Measurements from ENCODE around the gene MAP3K19. TPM values are rescaled to one million over a fixed set of nuclear protein-coding genes. Genes with fewer than 3 reads are reported as not detected.
A peak's percentile ranks its signal among the peaks of the same experiment; 100 is the strongest.

The MAP3K19 gene, protein sequence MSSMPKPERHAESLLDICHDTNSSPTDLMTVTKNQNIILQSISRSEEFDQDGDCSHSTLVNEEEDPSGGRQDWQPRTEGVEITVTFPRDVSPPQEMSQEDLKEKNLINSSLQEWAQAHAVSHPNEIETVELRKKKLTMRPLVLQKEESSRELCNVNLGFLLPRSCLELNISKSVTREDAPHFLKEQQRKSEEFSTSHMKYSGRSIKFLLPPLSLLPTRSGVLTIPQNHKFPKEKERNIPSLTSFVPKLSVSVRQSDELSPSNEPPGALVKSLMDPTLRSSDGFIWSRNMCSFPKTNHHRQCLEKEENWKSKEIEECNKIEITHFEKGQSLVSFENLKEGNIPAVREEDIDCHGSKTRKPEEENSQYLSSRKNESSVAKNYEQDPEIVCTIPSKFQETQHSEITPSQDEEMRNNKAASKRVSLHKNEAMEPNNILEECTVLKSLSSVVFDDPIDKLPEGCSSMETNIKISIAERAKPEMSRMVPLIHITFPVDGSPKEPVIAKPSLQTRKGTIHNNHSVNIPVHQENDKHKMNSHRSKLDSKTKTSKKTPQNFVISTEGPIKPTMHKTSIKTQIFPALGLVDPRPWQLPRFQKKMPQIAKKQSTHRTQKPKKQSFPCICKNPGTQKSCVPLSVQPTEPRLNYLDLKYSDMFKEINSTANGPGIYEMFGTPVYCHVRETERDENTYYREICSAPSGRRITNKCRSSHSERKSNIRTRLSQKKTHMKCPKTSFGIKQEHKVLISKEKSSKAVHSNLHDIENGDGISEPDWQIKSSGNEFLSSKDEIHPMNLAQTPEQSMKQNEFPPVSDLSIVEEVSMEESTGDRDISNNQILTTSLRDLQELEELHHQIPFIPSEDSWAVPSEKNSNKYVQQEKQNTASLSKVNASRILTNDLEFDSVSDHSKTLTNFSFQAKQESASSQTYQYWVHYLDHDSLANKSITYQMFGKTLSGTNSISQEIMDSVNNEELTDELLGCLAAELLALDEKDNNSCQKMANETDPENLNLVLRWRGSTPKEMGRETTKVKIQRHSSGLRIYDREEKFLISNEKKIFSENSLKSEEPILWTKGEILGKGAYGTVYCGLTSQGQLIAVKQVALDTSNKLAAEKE (N-terminal part only)
- polyA plus RNA-seq (not detected in 3 replicates), polyA minus RNA-seq (not detected in 3 replicates)
- polyA plus RNA-seq (2011; ENCODE audit: low read depth), result not detected
- polyA plus RNA-seq (2011; cell fraction: cytosol; rRNA removed), result not detected in 2 replicates
- not detected in 2 replicates for polyA plus RNA-seq (2011; cell fraction: nucleus; rRNA removed)
- polyA plus RNA-seq (2012; ENCODE audit: low replicate concordance), result 0.08 TPM in 1 of 2 replicates, not detected in the other
- polyA minus RNA-seq (2011; cell fraction: cytosol; rRNA and poly(A)+ RNA removed), result not detected
- not detected in 2 replicates for polyA minus RNA-seq (2011; cell fraction: nucleus; rRNA and poly(A)+ RNA removed)

DNA sequence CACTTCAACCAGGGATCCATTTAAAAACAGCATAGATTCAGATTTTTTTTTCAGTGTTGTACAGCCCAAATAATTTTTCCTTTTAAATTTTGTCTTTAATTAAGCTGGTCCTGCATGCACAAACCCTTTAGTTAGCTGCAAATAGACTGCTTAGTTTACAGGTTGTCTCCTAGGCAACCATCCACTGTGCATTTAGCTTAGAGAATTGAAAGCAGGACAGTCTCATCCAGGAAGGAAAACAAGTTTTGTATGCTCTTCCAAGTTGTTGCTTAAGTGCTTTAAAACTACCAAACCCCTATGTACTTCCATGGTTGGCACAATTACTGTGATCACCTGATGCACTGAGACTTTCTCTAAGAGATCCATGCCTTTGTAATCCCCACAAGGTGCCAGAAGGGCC lies at the start of gene MAP3K19:
Gene MAP3K19 (minus strand): TSS at position 148 of the 400 bp plus-strand sequence. CDS start 22,800 bp downstream, outside the sequence.
- H2AFZ ChIP-seq (ENCODE audit: control insufficient read depth, low read length), result no peak within 1 kb of the TSS
- H3K9me3 ChIP-seq (ENCODE audit: control insufficient read depth, low read depth, low read length), result no peaks in the 10 kb centered on the region
- no peak within 1 kb of the TSS for H3K4me3 ChIP-seq (ENCODE audit: control insufficient read depth in 2 of 3, extremely low read depth in 1 of 3, insufficient read depth in 2 of 3, low read depth in 1 of 3, low read length in 3 of 3)
- no peak within 1 kb of the TSS for H3K27ac ChIP-seq (ENCODE audit: control insufficient read depth, insufficient read depth, low read length)
- no peak for FAIRE-seq
- H3K4me1 ChIP-seq (ENCODE audit: control insufficient read depth, extremely low read depth, insufficient read depth, low read length), result no peaks in the 10 kb centered on the region
- H3K36me3 ChIP-seq (ENCODE audit: control insufficient read depth in 2 of 2, extremely low read depth in 1 of 2, insufficient read depth in 2 of 2, low read length in 2 of 2), result no peaks in the 10 kb centered on the region
- no peaks in the 10 kb centered on the region for H4K20me1 ChIP-seq (ENCODE audit: control insufficient read depth, extremely low read depth, insufficient read depth, low read length)
- no peak within 1 kb of the TSS for H3K9ac ChIP-seq (ENCODE audit: control insufficient read depth, extremely low read depth, insufficient read depth, low read length)
- peaks cover 2% of the 10 kb centered on the region for H3K79me2 ChIP-seq (ENCODE audit: control insufficient read depth, insufficient read depth, low read length)
- no peak for DNase-seq (ENCODE audit: low read depth, low spot score)
- H3K9me1 ChIP-seq (ENCODE audit: control insufficient read depth, extremely low read depth, insufficient read depth, low read length), result no peaks in the 10 kb centered on the region
- dilution Hi-C loops (cut with MboI; ENCODE audit: extremely low pct_ligation_motif_present, low sequenced_read_pairs), result no loop called here
- no peak within 1 kb of the TSS for H3K4me2 ChIP-seq (ENCODE audit: control insufficient read depth, extremely low read depth, insufficient read depth, low read depth, low read length)
- TF ChIP-seq EZH2 (IDR thresholded peaks at IDR 0.05; ENCODE audit: low read length), result no peak
- TF ChIP-seq, protein P1, sequence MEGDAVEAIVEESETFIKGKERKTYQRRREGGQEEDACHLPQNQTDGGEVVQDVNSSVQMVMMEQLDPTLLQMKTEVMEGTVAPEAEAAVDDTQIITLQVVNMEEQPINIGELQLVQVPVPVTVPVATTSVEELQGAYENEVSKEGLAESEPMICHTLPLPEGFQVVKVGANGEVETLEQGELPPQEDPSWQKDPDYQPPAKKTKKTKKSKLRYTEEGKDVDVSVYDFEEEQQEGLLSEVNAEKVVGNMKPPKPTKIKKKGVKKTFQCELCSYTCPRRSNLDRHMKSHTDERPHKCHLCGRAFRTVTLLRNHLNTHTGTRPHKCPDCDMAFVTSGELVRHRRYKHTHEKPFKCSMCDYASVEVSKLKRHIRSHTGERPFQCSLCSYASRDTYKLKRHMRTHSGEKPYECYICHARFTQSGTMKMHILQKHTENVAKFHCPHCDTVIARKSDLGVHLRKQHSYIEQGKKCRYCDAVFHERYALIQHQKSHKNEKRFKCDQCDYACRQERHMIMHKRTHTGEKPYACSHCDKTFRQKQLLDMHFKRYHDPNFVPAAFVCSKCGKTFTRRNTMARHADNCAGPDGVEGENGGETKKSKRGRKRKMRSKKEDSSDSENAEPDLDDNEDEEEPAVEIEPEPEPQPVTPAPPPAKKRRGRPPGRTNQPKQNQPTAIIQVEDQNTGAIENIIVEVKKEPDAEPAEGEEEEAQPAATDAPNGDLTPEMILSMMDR (optimal IDR thresholded peaks at IDR 0.05 in 1 of 3, IDR thresholded peaks at IDR 0.05 in 1 of 3, conservative IDR thresholded peaks at IDR 0.05 in 1 of 3; ENCODE audit: extremely low read depth in 1 of 3, insufficient read depth in 2 of 3, low read length in 3 of 3), result no peak
- H3K27me3 ChIP-seq (ENCODE audit: control insufficient read depth, extremely low read depth, insufficient read depth, low read length), result peaks cover 3% of the 10 kb centered on the region

DNA sequence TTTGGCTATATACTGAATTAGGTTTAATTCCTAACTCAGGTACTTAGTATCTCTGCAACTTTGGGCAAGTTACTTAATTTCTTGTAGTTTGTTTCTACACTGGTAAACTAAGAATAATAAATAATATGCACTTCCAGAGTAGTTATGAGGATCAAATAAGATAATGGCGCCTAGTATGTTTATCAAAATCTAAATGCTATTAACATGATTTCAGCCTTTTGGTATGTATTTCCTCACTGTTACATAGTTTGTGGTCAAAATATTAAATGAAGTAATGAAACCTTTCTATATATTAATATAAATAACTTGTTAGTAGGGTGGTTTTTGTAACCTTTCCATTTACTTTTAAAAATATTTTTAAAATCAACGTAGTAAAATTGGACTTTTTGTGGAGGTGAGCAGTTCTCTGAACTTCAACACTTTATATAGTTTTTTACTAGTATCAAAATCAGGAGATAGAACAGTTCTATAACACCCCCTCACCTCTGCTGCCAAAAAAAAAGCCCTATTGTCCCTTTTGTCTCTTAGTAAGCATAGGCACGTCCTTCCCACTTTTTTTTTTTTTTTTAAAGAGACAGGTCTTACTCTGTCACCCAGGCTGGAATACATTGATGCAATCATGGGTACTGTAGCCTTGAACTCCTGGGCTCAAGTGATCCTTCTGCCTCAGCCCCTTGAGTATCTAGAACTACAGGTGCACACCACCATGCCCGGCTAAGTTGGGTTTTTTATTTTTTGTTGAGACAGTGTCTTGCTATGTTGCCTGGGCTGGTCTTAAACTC lies 49.6 kb upstream of the MAP3K19 start:
- peaks cover 12% of the 10 kb centered on the region for H3K79me2 ChIP-seq (ENCODE audit: control insufficient read depth, insufficient read depth, low read length)
- TF ChIP-seq, protein P1 (optimal IDR thresholded peaks at IDR 0.05 in 1 of 3, IDR thresholded peaks at IDR 0.05 in 1 of 3, conservative IDR thresholded peaks at IDR 0.05 in 1 of 3; ENCODE audit: extremely low read depth in 1 of 3, insufficient read depth in 2 of 3, low read length in 3 of 3), result no peak
- no peak for TF ChIP-seq EZH2 (IDR thresholded peaks at IDR 0.05; ENCODE audit: low read length)
- H3K27ac ChIP-seq (ENCODE audit: control insufficient read depth, insufficient read depth, low read length), result no peak overlapping the region
- H3K4me3 ChIP-seq (ENCODE audit: control insufficient read depth in 2 of 3, extremely low read depth in 1 of 3, insufficient read depth in 2 of 3, low read depth in 1 of 3, low read length in 3 of 3), result no peak overlapping the region
- DNase-seq (ENCODE audit: low read depth, low spot score) (no peak), FAIRE-seq (no peak)
- H3K4me1 ChIP-seq (ENCODE audit: control insufficient read depth, extremely low read depth, insufficient read depth, low read length), result peaks cover 15% of the 10 kb centered on the region
- H3K9me1 ChIP-seq (ENCODE audit: control insufficient read depth, extremely low read depth, insufficient read depth, low read length), result no peaks in the 10 kb centered on the region
- H4K20me1 ChIP-seq (ENCODE audit: control insufficient read depth, extremely low read depth, insufficient read depth, low read length), result no peaks in the 10 kb centered on the region
- dilution Hi-C loops (cut with MboI; ENCODE audit: extremely low pct_ligation_motif_present, low sequenced_read_pairs), result no loop called here
- peaks cover 0 to 6% of the 10 kb centered on the region in 2 experiments for H3K36me3 ChIP-seq (ENCODE audit: control insufficient read depth in 2 of 2, extremely low read depth in 1 of 2, insufficient read depth in 2 of 2, low read length in 2 of 2)
- H3K9ac ChIP-seq (ENCODE audit: control insufficient read depth, extremely low read depth, insufficient read depth, low read length), result no peak overlapping the region
- no peak overlapping the region for H2AFZ ChIP-seq (ENCODE audit: control insufficient read depth, low read length)
- peak overlapping the region; percentile 13 for H3K4me2 ChIP-seq (ENCODE audit: control insufficient read depth, extremely low read depth, insufficient read depth, low read depth, low read length)
- H3K9me3 ChIP-seq (ENCODE audit: control insufficient read depth, low read depth, low read length), result no peaks in the 10 kb centered on the region
- H3K27me3 ChIP-seq (ENCODE audit: control insufficient read depth, extremely low read depth, insufficient read depth, low read length), result no peaks in the 10 kb centered on the region
